GM13977 (cell line): ENCODE data around the gene LMO7.

ENCODE experiments used
- DNase-seq: peaks from one replicate; pipeline ENCODE4 v3.0.0; 2012; ENCODE audit warnings: low spot score
- in situ Hi-C: fragments of 300-500 bp; cut with MboI; formaldehyde crosslinking; loops from one replicate; pipeline ENCODE4 v1.12.0; 2022; ENCODE audit warnings: low sequenced_read_pairs, low pct_unique_long_range_greater_than_20kb, mixed read lengths, inconsistent platforms; ENCODE audit not compliant: unreplicated experiment
- TF ChIP-seq, protein P1 (sequence below): IDR thresholded peaks from 2 replicates; pipeline ENCODE4 v1.5.1; 2012; ENCODE audit warnings: mild to moderate bottlenecking, control low read depth; ENCODE audit not compliant: insufficient read depth; ENCODE audit errors: extremely low read depth, missing control alignments

Gene LMO7

DNA sequence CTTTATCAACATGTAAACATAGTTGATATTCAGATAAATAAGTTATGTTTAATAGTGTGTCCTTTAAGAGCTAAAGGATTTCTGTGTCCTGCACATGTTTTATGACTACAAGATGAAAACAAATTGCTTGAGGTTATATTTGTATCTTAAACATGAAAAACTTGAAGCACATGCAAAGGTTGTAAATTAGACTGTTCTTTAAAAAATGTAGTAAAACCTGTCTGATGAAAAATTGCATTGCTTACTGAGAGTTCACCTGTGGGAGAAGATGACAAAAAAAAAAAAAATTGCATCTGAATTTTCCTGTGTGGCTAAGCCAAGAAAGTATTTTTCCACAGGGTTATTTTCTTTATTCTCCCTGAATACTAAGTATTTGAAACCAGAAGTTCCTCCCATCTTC, 25.7 kb upstream of the LMO7 start:
- TF ChIP-seq, protein P1, sequence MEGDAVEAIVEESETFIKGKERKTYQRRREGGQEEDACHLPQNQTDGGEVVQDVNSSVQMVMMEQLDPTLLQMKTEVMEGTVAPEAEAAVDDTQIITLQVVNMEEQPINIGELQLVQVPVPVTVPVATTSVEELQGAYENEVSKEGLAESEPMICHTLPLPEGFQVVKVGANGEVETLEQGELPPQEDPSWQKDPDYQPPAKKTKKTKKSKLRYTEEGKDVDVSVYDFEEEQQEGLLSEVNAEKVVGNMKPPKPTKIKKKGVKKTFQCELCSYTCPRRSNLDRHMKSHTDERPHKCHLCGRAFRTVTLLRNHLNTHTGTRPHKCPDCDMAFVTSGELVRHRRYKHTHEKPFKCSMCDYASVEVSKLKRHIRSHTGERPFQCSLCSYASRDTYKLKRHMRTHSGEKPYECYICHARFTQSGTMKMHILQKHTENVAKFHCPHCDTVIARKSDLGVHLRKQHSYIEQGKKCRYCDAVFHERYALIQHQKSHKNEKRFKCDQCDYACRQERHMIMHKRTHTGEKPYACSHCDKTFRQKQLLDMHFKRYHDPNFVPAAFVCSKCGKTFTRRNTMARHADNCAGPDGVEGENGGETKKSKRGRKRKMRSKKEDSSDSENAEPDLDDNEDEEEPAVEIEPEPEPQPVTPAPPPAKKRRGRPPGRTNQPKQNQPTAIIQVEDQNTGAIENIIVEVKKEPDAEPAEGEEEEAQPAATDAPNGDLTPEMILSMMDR = no peak
- no peak for DNase-seq
- in situ Hi-C loops = no loop called here

DNA sequence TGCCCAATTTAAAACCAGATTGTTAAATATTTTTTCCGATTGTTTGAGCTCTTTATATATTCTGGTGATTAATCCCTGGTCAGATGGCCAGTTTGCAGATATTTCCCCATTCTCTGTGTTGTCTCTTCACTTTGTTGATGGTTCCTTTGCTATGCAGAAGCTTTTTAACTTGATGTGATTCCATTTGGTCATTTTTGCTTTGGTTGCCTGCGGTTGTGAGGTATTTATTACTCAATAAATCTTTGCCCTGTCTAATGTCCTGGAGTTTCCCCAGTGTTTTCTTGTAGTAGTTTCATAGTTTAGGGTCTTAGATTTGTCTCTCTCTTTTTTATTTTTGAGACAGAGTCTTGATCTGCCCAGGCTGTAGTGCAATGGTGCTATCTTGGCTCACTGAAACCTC, 23.8 kb upstream of the LMO7 start:
- in situ Hi-C loops = no loop called here
- TF ChIP-seq, protein P1 = no peak
- no peak for DNase-seq

DNA sequence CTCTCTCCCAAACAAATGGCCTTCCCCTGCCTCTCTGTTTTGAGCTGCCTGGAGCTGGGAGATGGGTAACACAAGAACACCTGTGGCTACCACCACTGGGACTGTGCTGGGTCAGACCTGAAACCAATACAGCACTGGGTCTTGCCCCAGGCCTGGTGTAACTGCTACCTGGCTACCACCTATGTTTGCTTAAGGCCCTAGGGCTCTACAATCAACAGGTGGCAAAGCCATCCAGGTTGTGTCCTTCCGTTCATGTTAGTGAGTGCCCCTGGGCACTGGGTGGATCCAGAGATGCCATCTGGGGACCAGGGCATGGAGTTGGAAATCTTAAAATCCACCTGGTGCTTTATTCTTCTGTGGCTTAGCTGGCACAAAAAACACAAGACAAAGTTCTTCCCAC, 18.9 kb upstream of the LMO7 start:
- DNase-seq = no peak
- TF ChIP-seq, protein P1 = no peak
- in situ Hi-C loops = no loop called here

DNA sequence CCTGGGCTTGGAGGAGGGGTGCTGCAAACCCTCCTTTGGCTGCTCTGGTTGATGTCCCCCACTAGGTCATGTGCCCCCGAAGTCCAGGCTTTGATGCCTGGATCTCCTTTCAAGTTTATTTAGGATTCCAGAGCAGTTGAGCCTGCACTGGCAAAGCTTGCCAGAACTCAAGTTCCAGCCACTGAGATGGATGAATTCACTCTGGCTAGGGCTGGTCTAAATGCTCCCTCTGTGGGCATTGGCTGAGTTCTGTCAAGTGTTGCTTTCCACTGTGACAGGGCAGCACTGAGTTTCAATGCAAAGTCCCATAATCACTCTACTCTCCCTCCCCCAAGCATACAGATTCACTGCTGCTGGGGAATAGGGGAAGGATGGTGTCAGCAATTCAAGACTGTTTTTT, 17.8 kb upstream of the LMO7 start:
- DNase-seq = no peak
- in situ Hi-C loops = no loop called here
- TF ChIP-seq, protein P1 = no peak

DNA sequence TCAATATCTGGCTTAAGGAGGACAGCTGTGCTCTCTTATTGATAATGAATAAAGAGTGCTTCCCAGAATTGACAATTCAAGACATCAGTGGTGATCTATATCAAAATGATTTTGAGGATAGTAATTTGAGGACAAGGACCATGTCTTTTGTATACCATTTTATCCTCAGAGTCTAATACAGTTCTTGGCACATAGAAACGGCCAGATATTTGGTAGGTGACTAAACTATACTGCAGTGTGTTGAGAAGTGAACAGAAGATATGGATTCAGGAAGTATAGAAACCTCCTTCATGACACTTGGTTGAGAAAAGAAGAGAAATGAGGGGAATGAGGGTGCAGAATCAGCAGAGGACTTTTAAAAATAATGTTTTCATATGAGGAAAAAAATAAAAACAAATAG, 16.1 kb upstream of the LMO7 start:
- in situ Hi-C loops = no loop called here
- DNase-seq = no peak
- TF ChIP-seq, protein P1 = no peak

DNA sequence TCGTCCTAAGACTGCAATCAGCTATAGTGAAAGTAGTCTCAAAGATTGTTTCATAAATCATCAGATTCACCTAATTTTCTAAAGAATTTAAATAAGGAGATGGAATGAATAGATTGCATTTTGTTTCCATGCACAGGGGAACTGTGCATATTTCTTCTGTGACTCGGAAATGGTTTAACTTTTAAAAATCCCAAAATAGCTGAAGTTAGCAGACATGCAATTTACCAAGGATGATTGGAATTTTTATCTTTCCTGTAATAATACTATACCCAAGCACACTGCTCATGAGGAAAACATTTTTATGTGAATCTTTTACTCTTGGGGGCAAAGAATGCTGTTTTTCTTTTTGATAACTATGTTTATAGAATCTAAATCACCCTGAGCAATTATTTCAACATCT, 15.0 kb upstream of the LMO7 start:
- TF ChIP-seq, protein P1 = no peak
- in situ Hi-C loops = no loop called here
- no peak for DNase-seq

DNA sequence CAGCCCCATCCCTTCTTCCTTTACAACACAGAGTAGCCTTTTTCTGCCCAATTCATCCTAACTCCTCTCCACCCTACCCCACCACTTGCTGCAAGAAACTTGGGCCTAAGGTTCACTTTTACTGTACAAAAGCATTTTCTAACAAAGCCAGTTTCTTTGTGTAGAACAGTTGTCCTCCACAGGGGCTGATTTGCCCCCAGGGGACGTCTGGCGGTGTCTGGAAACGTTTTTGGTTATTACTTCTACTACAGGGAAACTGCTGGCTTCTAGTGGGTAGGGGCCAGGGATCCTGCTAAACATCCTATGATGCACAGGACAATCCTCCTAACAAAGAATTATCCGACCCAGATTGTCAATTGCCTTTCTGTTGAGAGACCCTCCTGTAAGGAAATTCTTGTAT, 7.3 kb upstream of the LMO7 start:
- TF ChIP-seq, protein P1 = no peak
- DNase-seq = no peak
- in situ Hi-C loops = no loop called here
